Choroid plexus epithelial cell (primary cell): Measurements from ENCODE around the gene DMRT1.

Experiments used
- DNase-seq: peaks from one replicate; pipeline ENCODE4 v3.0.0-alpha.2; 2010; ENCODE audit warnings: low read depth
- H3K4me3 ChIP-seq: 2 replicates; pipeline ENCODE4 v1.5.1; 2011; ENCODE audit warnings: low read depth, mild to moderate bottlenecking, control low read depth, low read length, moderate library complexity
- CTCF ChIP-seq: conservative IDR thresholded peaks from 2 replicates; pipeline ENCODE4 v1.5.1; 2011; ENCODE audit warnings: low read depth, mild to moderate bottlenecking, control low read depth, inconsistent platforms, low read length, moderate library complexity

DMRT1 gene

GRCh38 chr9:974031-974995, 132.8 kb downstream of the DMRT1 start:
- no peak for TF ChIP-seq CTCF
- no peak overlapping the region for H3K4me3 ChIP-seq
- DNase-seq: no peak

- no peak for DNase-seq
- no peak for TF ChIP-seq CTCF
- H3K4me3 ChIP-seq: no peak overlapping the region
Measured at GRCh38 chr9:974996-975739, 133.7 kb downstream of the DMRT1 start.

GRCh38 chr9:975740-976257, 134.3 kb downstream of the DMRT1 start:
- H3K4me3 ChIP-seq: no peak overlapping the region
- no peak for DNase-seq
- TF ChIP-seq CTCF: no peak

- TF ChIP-seq CTCF: no peak
- no peak within 1 kb of the TSS for H3K4me3 ChIP-seq
- no peak for DNase-seq
Measured at GRCh38 chr9:976258-976942, 134.9 kb downstream of the DMRT1 start, which contains the start of gene DMRT3. TSS of gene DMRT3 (plus strand) at chr9:976655. CDS start at chr9:977002, 347 bp downstream.

GRCh38 chr9:976943-977837, 135.7 kb downstream of the DMRT1 start:
- no peak for DNase-seq
- no peak for TF ChIP-seq CTCF
- no peak overlapping the region for H3K4me3 ChIP-seq
